Fibroblast of pulmonary artery (primary cell): ENCODE results near the gene PELI2.
A peak's percentile ranks its signal among the peaks of the same experiment; 100 is the strongest.

ENCODE experiments used
- DNase-seq: peaks from one replicate; pipeline ENCODE4 v3.0.0-alpha.2; 2010; ENCODE audit warnings: low read depth
- H3K4me3 ChIP-seq: replicated peaks from 2 replicates; pipeline ENCODE4 v1.5.1; 2011; ENCODE audit warnings: low read depth, mild to moderate bottlenecking, control low read depth, low read length, moderate library complexity
- CTCF ChIP-seq: IDR thresholded peaks from 2 replicates; pipeline ENCODE4 v1.5.1; 2011; ENCODE audit warnings: mild to moderate bottlenecking, control low read depth, low read length, inconsistent platforms; ENCODE audit errors: missing control alignments

The PELI2 gene

DNA sequence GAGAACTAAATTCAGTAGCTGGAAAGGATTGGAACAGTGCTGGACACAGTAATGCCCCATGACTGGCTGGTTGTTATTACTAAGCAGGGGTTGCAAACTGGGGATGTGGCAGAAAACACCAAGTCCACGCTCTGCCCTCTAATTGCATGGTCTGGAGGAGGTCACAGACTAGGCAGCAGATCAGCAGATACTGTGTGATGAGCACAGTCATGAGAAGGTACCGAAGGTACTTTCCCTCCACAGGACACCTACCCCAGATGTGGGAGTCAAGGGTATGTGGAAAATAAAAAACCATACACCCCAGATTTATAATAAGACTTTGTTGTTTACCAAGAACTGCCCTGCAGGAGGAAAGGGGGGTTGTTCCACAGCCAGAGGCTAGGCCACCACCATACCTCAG is 175.3 kb downstream of the PELI2 start:
- no peak for DNase-seq
- no peak overlapping the region for H3K4me3 ChIP-seq
- no peak for TF ChIP-seq CTCF

DNA sequence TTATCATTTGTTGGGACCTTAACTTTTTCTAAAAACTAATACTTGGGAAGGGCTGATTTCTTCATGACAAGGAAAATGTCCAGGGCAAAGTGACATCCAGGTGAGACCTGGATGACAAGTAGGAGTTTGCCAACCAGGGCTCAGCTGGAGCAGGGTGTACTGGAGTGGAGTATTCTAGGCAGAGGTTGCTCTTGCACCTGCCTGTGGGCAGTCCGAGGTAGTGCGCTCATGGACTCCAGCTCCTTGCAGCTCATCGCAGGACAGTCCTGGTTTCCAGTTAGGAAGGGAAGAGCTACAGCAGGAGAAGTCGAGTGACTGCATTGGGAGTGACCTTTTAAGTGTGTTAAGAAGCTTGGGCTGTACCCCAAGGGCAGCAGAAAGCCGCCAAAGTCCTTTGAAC is 175.9 kb downstream of the PELI2 start:
- no peak for DNase-seq
- no peak overlapping the region for H3K4me3 ChIP-seq
- no peak for TF ChIP-seq CTCF

DNA sequence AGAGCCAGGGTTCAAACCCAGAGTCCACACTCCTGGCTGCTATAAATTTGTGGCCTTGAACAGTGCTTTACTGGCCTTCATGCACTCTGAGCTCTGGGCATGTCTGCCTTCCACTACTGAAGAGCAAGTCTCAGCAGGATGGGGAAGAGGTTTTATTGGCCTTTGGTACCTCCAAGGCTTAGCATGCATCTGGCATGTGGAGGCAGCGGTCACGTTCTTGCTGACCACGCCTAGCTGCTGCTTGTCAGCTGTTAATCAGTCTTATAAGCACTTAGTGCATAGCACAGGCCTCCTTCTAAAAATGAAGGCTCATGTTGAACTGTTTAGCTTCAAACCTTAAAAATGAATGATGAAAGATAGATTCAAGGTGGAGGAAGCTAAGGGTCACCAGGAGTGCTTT is 177.5 kb downstream of the PELI2 start:
- no peak overlapping the region for H3K4me3 ChIP-seq
- no peak for DNase-seq
- TF ChIP-seq CTCF = no peak

- TF ChIP-seq CTCF = no peak
- no peak for DNase-seq
- H3K4me3 ChIP-seq = no peak overlapping the region
Measured at GRCh38 chr14:56297449-56297848, 179.2 kb downstream of the PELI2 start.

- no peak for DNase-seq
- no peak overlapping the region for H3K4me3 ChIP-seq
- TF ChIP-seq CTCF = no peak
Measured at GRCh38 chr14:56299306-56299984, 181.2 kb downstream of the PELI2 start.

DNA sequence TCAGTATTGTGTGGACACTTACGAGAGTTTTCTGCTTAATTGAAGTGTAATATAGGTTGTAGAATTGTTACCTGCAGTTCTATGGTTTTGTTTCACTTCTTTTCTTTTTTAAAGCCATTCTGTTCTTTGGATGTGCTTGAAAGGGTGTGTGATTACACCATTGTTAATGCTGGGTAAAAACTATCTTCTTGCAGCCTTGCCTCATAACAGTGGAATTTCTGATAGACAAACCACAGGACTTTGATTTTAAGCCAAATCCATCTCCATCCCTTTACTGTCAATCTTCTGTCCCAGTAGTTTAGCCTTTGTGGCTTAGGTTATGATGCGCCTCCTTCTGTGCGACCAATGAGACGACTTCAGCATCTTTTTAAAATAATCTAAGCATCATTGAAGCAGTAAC is 182.3 kb downstream of the PELI2 start:
- DNase-seq = peak; percentile 62

More for the DNA sequence above, 182.3 kb downstream of the PELI2 start:
- no peak overlapping the region for H3K4me3 ChIP-seq
- no peak for TF ChIP-seq CTCF
